Mesendoderm (in vitro differentiated cells): ENCODE data around the gene TOM1.

Experiments
- DNase-seq: peaks from one replicate; pipeline ENCODE4 v3.0.0; 2013
- H2AK5ac ChIP-seq: 2 replicates; pipeline ENCODE4 v1.6.1; 2013; ENCODE audit warnings: low read length, inconsistent platforms
- H2BK120ac ChIP-seq: 2 replicates; pipeline ENCODE4 v1.6.1; 2013; ENCODE audit warnings: low read depth, mild to moderate bottlenecking, low read length, moderate library complexity, mixed read lengths
- H2BK15ac ChIP-seq: replicated peaks from 2 replicates; pipeline ENCODE4 v1.6.1; 2013; ENCODE audit warnings: low read depth, mild to moderate bottlenecking, moderate library complexity
- H2BK5ac ChIP-seq: 2 replicates; pipeline ENCODE4 v1.6.1; 2013; ENCODE audit warnings: low read length, inconsistent platforms
- H3K18ac ChIP-seq: 2 replicates; pipeline ENCODE4 v1.6.1; 2013; ENCODE audit warnings: mild to moderate bottlenecking, low read length, mixed read lengths
- H3K23ac ChIP-seq: one replicate; pipeline ENCODE4 v1.6.1; 2013; ENCODE audit warnings: low read length
- H3K27ac ChIP-seq: 2 replicates; pipeline ENCODE4 v1.5.1; 2013; ENCODE audit warnings: low read depth, mild to moderate bottlenecking, inconsistent platforms, low read length, moderate library complexity
- H3K27me3 ChIP-seq: 2 replicates; pipeline ENCODE4 v1.6.1; 2013; ENCODE audit warnings: low read length, control low read depth, mild to moderate bottlenecking, inconsistent platforms; ENCODE audit not compliant: insufficient read depth, poor library complexity
- H3K36me3 ChIP-seq: 2 replicates; pipeline ENCODE4 v1.6.1; 2013; ENCODE audit warnings: low read length, inconsistent platforms; ENCODE audit not compliant: control insufficient read depth, insufficient read depth
- H3K4ac ChIP-seq: one replicate; pipeline ENCODE4 v1.6.1; 2013; ENCODE audit warnings: low read depth, mild to moderate bottlenecking, low read length, moderate library complexity
- H3K4me1 ChIP-seq: 2 replicates; pipeline ENCODE4 v1.6.1; 2013; ENCODE audit warnings: low read depth, low read length, inconsistent platforms; ENCODE audit not compliant: control insufficient read depth
- H3K4me2 ChIP-seq: 2 replicates; pipeline ENCODE4 v1.6.1; 2013; ENCODE audit warnings: low read length
- H3K4me3 ChIP-seq: 2 replicates; pipeline ENCODE4 v1.5.1; 2013; ENCODE audit warnings: mild to moderate bottlenecking, low read length
- H3K56ac ChIP-seq: one replicate; pipeline ENCODE4 v1.6.1; 2013; ENCODE audit warnings: low read length
- H3K79me1 ChIP-seq: 2 replicates; pipeline ENCODE4 v1.6.1; 2013; ENCODE audit warnings: low read length, inconsistent platforms
- H3K79me2 ChIP-seq: 2 replicates; pipeline ENCODE4 v1.6.1; 2013; ENCODE audit warnings: mild to moderate bottlenecking, low read length; ENCODE audit not compliant: control insufficient read depth, insufficient read depth
- H3K9ac ChIP-seq: 2 replicates; pipeline ENCODE4 v1.6.1; 2013; ENCODE audit warnings: low read length, inconsistent platforms
- H4K5ac ChIP-seq: one replicate; pipeline ENCODE4 v1.6.1; 2013; ENCODE audit warnings: low read length
- H4K8ac ChIP-seq: one replicate; pipeline ENCODE4 v1.6.1; 2013; ENCODE audit warnings: low read depth, mild to moderate bottlenecking, control low read depth, low read length, moderate library complexity
- WGBS: extraction: QIAGEN DNeasy Blood & Tissue Kit; methylation state at CpG from one replicate; pipeline ENCODE4 v1.1.7; 2013; ENCODE audit warnings: low lambda C conversion rate, missing lambda C conversion rate; ENCODE audit not compliant: insufficient coverage; ENCODE audit errors: extremely low coverage; 5-methylcytosine and 5-hydroxymethylcytosine counted together

TOM1 gene

GRCh38 chr22:35301372-35301874 lies 1.7 kb downstream of the TOM1 start:
- H3K9ac ChIP-seq, result no peak overlapping the region
- H3K27ac ChIP-seq, result no peak overlapping the region
- DNase-seq, result peak; percentile 37

GRCh38 chr22:35303029-35303624 lies 3.4 kb downstream of the TOM1 start:
- Histone ChIP-seq H2BK120ac (no peak overlapping the region), H2AK5ac (no peak overlapping the region), H4K5ac (no peak overlapping the region), H2BK15ac (no peak overlapping the region), H3K4me1 (peaks cover 6% of the 10 kb centered on the region), H3K27ac (no peak overlapping the region), H3K79me1 (peaks cover 7% of the 10 kb centered on the region), H3K79me2 (no peaks in the 10 kb centered on the region), H3K27me3 (no peaks in the 10 kb centered on the region), H3K4me3 (no peak overlapping the region), H3K56ac (no peak overlapping the region), H2BK5ac (no peak overlapping the region), H3K4ac (no peak overlapping the region), H3K4me2 (no peak overlapping the region), H3K23ac (no peak overlapping the region), H4K8ac (no peak overlapping the region), H3K9ac (no peak overlapping the region), H3K36me3 (no peaks in the 10 kb centered on the region), H3K18ac (no peak overlapping the region)
- WGBS, result no CpG with 5 or more reads among the region's 5 CpGs
- no peak for DNase-seq

More at GRCh38 chr22:35301372-35301874, 1.7 kb downstream of the TOM1 start:
- no CpG with 5 or more reads among the region's 17 CpGs for WGBS
- H2BK5ac ChIP-seq, result no peak overlapping the region
- H3K4me1 ChIP-seq, result peaks cover 3% of the 10 kb centered on the region
- peaks cover 7% of the 10 kb centered on the region for H3K79me1 ChIP-seq
- no peaks in the 10 kb centered on the region for H3K79me2 ChIP-seq
- H3K23ac ChIP-seq, result no peak overlapping the region
- no peak overlapping the region for H3K4ac ChIP-seq
- no peak overlapping the region for H2BK120ac ChIP-seq
- no peak overlapping the region for H3K4me3 ChIP-seq
- H3K27me3 ChIP-seq, result no peaks in the 10 kb centered on the region
- no peak overlapping the region for H4K5ac ChIP-seq
- H3K4me2 ChIP-seq, result no peak overlapping the region
- no peak overlapping the region for H3K18ac ChIP-seq
- H3K56ac ChIP-seq, result no peak overlapping the region
- H2AK5ac ChIP-seq, result no peak overlapping the region
- no peak overlapping the region for H4K8ac ChIP-seq
- no peak overlapping the region for H2BK15ac ChIP-seq
- no peaks in the 10 kb centered on the region for H3K36me3 ChIP-seq

GRCh38 chr22:35305525-35306070 lies 5.9 kb downstream of the TOM1 start:
- no peaks in the 10 kb centered on the region for H3K36me3 ChIP-seq
- H3K18ac ChIP-seq, result no peak overlapping the region
- H3K79me2 ChIP-seq, result no peaks in the 10 kb centered on the region
- no peak overlapping the region for H3K56ac ChIP-seq
- no peak overlapping the region for H3K9ac ChIP-seq
- no peak overlapping the region for H2BK5ac ChIP-seq
- no peak overlapping the region for H2BK15ac ChIP-seq
- no peak overlapping the region for H2AK5ac ChIP-seq
- no peak overlapping the region for H3K4ac ChIP-seq
- no peak overlapping the region for H3K4me2 ChIP-seq
- H3K4me1 ChIP-seq, result peaks cover 6% of the 10 kb centered on the region
- peaks cover 7% of the 10 kb centered on the region for H3K79me1 ChIP-seq
- no peak overlapping the region for H4K5ac ChIP-seq
- no peak overlapping the region for H2BK120ac ChIP-seq
- H3K27me3 ChIP-seq, result no peaks in the 10 kb centered on the region
- H3K27ac ChIP-seq, result no peak overlapping the region
- DNase-seq, result no peak
- no peak overlapping the region for H3K23ac ChIP-seq
- WGBS, result no CpG with 5 or more reads among the region's 8 CpGs
- no peak overlapping the region for H3K4me3 ChIP-seq
- H4K8ac ChIP-seq, result no peak overlapping the region

- no CpG with 5 or more reads among the region's 4 CpGs for WGBS
- Histone ChIP-seq H2AK5ac (no peak overlapping the region), H3K56ac (peak overlapping the region; percentile 7), H3K27ac (no peak overlapping the region), H3K9ac (no peak overlapping the region), H2BK120ac (no peak overlapping the region), H4K5ac (no peak overlapping the region), H3K79me2 (no peaks in the 10 kb centered on the region), H3K79me1 (peaks cover 5% of the 10 kb centered on the region), H3K18ac (no peak overlapping the region), H2BK5ac (no peak overlapping the region), H3K4me2 (no peak overlapping the region), H3K4me3 (no peak overlapping the region), H3K4me1 (peaks cover 6% of the 10 kb centered on the region), H2BK15ac (no peak overlapping the region), H3K23ac (no peak overlapping the region), H4K8ac (no peak overlapping the region), H3K36me3 (no peaks in the 10 kb centered on the region), H3K4ac (no peak overlapping the region), H3K27me3 (no peaks in the 10 kb centered on the region)
- no peak for DNase-seq
These were observed 6.8 kb downstream of the TOM1 start for GRCh38 chr22:35306350-35306967.

GRCh38 chr22:35307372-35307771 lies 7.7 kb downstream of the TOM1 start:
- no peak overlapping the region for H3K4me2 ChIP-seq
- H3K23ac ChIP-seq, result no peak overlapping the region
- H3K56ac ChIP-seq, result no peak overlapping the region
- DNase-seq, result no peak
- no CpG with 5 or more reads among the region's 9 CpGs for WGBS
- no peak overlapping the region for H2AK5ac ChIP-seq
- peaks cover 5% of the 10 kb centered on the region for H3K79me1 ChIP-seq
- H3K4me1 ChIP-seq, result peaks cover 6% of the 10 kb centered on the region
- no peaks in the 10 kb centered on the region for H3K36me3 ChIP-seq
- no peaks in the 10 kb centered on the region for H3K79me2 ChIP-seq
- no peak overlapping the region for H2BK120ac ChIP-seq
- H4K8ac ChIP-seq, result no peak overlapping the region
- no peak overlapping the region for H2BK15ac ChIP-seq
- H3K27ac ChIP-seq, result no peak overlapping the region
- no peak overlapping the region for H3K4me3 ChIP-seq
- H2BK5ac ChIP-seq, result no peak overlapping the region
- H3K18ac ChIP-seq, result no peak overlapping the region
- no peaks in the 10 kb centered on the region for H3K27me3 ChIP-seq
- H3K4ac ChIP-seq, result no peak overlapping the region
- no peak overlapping the region for H4K5ac ChIP-seq
- H3K9ac ChIP-seq, result no peak overlapping the region
